GM10248 (cell line): Measurements from ENCODE around the gene ABCB6.

ENCODE experiments used
- CTCF ChIA-PET: fragments of 300-600 bp; sonication (Branson Sonifier 250); formaldehyde crosslinking; extraction: SDS; loops from one replicate; lab custom pipeline; 2021; ENCODE audit warnings: antibody characterized with exemption; lab: Yijun Ruan, JAX
- POLR2A ChIA-PET: fragments of 350-650 bp; sonication (Branson Sonifier 250); formaldehyde crosslinking; extraction: SDS; loops from one replicate; lab custom pipeline; 2020; ENCODE audit warnings: antibody characterized with exemption; lab: Yijun Ruan, JAX
- DNase-seq: peaks from one replicate; pipeline ENCODE4 v3.0.0; 2012; ENCODE audit errors: extremely low spot score
- TF ChIP-seq, protein P1 (sequence below): IDR thresholded peaks from 2 replicates; pipeline ENCODE4 v1.5.1; 2012; ENCODE audit warnings: mild to moderate bottlenecking, low read depth; ENCODE audit errors: extremely low read depth, missing control alignments, control extremely low read depth

The ABCB6 gene

GRCh38 chr2:219160186-219161017 is 58.4 kb downstream of the ABCB6 start, which contains the start of gene NHEJ1:
Gene NHEJ1, minus strand, starts transcription at chr2:219160815. Its CDS starts 2,453 bp downstream, at chr2:219158362.
- CTCF ChIA-PET = interaction anchor here (0.7 to 17.8 kb wide), 32 partner anchors 11 to 229 kb away, joined by 3 to 260 read pairs (median 6); partner anchors contain the start of genes CNPPD1, DNAJB2, DNPEP and ZFAND2B
- DNase-seq = peak; percentile 97
- POLR2A ChIA-PET = no interaction called here
- TF ChIP-seq, protein P1, sequence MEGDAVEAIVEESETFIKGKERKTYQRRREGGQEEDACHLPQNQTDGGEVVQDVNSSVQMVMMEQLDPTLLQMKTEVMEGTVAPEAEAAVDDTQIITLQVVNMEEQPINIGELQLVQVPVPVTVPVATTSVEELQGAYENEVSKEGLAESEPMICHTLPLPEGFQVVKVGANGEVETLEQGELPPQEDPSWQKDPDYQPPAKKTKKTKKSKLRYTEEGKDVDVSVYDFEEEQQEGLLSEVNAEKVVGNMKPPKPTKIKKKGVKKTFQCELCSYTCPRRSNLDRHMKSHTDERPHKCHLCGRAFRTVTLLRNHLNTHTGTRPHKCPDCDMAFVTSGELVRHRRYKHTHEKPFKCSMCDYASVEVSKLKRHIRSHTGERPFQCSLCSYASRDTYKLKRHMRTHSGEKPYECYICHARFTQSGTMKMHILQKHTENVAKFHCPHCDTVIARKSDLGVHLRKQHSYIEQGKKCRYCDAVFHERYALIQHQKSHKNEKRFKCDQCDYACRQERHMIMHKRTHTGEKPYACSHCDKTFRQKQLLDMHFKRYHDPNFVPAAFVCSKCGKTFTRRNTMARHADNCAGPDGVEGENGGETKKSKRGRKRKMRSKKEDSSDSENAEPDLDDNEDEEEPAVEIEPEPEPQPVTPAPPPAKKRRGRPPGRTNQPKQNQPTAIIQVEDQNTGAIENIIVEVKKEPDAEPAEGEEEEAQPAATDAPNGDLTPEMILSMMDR = peak; percentile 94
